IPS-18a (cell line): ENCODE measurements around the gene TNF.

Source experiments
- H3K27ac ChIP-seq: one replicate; pipeline ENCODE4 v1.5.1; 2013; ENCODE audit warnings: low read length
- H3K27me3 ChIP-seq: one replicate; pipeline ENCODE4 v1.6.1; 2013; ENCODE audit warnings: mild to moderate bottlenecking, low read length; ENCODE audit not compliant: control insufficient read depth, insufficient read depth
- H3K36me3 ChIP-seq: one replicate; pipeline ENCODE4 v1.6.1; 2013; ENCODE audit warnings: low read depth, low read length; ENCODE audit not compliant: control insufficient read depth
- H3K4me1 ChIP-seq: one replicate; pipeline ENCODE4 v1.6.1; 2013; ENCODE audit warnings: low read depth, low read length; ENCODE audit not compliant: control insufficient read depth
- H3K4me3 ChIP-seq: one replicate; pipeline ENCODE4 v1.5.1; 2013; ENCODE audit warnings: low read length
- H3K9ac ChIP-seq: one replicate; pipeline ENCODE4 v1.6.1; 2013; ENCODE audit warnings: mild to moderate bottlenecking, low read length, moderate library complexity
- H3K9me3 ChIP-seq: one replicate; pipeline ENCODE4 v1.6.1; 2013; ENCODE audit warnings: low read depth, low read length; ENCODE audit not compliant: control insufficient read depth

The TNF gene

DNA sequence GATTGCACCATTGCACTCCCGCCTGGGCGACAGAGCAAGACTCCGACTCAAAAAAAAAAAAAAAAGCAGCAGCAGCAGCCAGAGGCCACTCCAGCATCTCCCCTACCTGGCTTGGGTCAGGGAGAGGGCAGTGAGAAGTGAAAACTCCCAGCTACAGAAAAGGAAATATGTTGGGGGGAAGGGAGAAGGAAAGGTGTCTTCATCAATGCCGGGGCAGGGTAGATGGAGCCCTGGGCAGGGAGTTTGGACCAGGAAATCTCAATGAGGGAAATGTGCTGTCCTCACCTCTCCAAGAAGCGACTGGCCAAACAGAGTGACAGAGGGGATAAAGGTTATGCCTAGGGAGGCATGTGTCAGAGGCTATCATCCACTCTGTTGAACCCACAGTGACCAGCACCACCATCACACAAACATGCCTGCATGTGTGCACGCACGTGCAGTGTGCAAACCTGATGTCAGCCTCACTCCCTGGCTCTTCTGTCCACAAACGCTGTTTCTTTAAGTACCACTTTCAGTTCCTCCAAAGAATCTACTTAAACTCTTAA is 38.8 kb downstream of the TNF start:
- Histone ChIP-seq H3K4me3 (no peak overlapping the region), H3K27me3 (no peaks in the 10 kb centered on the region), H3K27ac (no peak overlapping the region), H3K9me3 (no peaks in the 10 kb centered on the region), H3K4me1 (peaks cover 11% of the 10 kb centered on the region), H3K36me3 (no peaks in the 10 kb centered on the region), H3K9ac (no peak overlapping the region)

DNA sequence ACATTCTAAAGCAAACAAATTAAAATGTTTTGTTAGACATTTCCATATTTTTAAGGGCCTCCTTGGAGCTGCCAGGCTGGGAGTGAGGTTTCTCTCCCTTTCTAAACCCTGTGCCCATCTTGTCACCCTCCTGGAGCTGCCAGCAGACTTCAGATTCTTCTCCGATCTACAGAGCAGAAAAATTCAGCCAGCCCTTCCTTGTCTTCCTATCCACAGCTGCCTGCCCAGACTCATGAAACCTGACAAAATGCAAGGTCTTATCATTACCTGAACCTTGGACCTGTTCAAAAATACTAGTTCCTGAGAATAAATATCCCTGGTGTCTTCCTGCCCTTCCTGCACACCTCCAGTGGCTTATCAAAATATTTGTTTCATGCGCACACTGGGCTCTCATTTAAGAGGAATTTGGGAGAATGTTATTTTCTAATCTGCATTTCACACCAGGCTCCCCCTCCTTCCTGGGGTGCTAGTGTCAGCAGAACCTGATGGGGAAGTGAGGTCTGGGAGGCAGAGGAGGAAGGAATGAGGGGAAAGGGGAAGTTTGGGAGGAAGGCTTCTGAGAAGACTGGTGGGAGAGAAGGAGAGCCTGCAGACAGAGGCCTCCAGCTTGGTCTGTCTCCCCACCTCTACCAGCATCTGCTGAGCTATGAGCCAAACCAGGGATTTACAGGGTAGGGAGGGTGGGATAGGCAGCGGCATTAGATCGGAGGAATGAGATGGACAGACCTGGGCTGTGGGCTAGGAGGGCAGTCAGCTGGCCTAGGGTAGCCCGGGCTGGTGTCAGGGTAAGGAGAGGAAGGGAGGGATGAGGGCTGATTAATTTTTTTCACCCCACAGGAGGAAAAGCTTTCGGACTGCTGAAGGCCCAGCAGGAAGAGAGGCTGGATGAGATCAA is 39.6 kb downstream of the TNF start, which contains the start of gene AIF1:
Gene AIF1, plus strand, starts transcription at position 551 of the 895 bp plus-strand sequence. Its CDS starts 96 bp downstream, at position 647.
- Histone ChIP-seq H3K27ac (no peak within 1 kb of the TSS), H3K36me3 (no peaks in the 10 kb centered on the region), H3K9ac (no peak within 1 kb of the TSS), H3K4me3 (no peak within 1 kb of the TSS), H3K9me3 (no peaks in the 10 kb centered on the region), H3K27me3 (no peaks in the 10 kb centered on the region), H3K4me1 (peaks cover 11% of the 10 kb centered on the region)

DNA sequence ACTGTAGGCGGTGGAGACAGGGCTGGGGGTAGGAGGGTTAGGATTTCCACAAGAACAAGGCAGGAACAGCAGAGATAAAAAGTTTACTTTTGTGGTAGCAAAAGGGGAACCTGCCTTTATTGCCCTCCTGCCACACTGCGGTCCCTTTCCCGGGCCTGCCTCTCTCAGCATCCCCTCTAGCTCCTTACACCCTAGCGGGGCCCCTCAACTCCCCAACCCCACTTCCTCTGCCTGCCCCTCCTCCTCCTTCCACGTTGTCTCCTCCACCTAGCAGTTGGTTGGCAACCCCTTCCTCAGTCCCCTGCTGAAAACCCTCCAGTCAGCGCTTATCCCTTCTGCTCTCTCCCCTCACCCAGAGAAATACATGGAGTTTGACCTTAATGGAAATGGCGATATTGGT is 40.4 kb downstream of the TNF start:
- H3K9ac ChIP-seq: no peak overlapping the region
- no peak overlapping the region for H3K27ac ChIP-seq
- H3K9me3 ChIP-seq: no peaks in the 10 kb centered on the region
- no peak overlapping the region for H3K4me3 ChIP-seq
- H3K27me3 ChIP-seq: no peaks in the 10 kb centered on the region
- peaks cover 11% of the 10 kb centered on the region for H3K4me1 ChIP-seq
- H3K36me3 ChIP-seq: no peaks in the 10 kb centered on the region

DNA sequence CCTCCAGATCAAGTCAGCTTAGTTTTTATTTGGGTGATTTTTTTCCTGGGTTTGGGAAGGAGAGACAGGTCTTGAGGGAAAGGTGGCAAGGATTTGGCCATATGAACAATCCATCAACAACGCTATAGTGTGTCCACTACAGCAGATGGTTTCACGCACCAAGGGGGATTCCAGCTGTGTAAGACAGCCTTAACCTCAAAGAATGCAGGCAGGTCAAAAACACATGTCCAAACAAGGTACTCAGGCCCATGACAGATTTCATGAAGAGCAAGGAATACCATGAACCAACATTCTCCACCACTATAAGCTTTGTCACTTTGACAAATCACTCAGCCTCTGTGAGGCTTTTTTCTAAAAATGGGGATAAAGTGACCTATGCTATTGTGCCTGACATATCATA is 41.6 kb downstream of the TNF start:
- Histone ChIP-seq H3K27me3 (no peaks in the 10 kb centered on the region), H3K9me3 (no peaks in the 10 kb centered on the region), H3K27ac (no peak overlapping the region), H3K4me3 (no peak overlapping the region), H3K4me1 (peaks cover 15% of the 10 kb centered on the region), H3K36me3 (peaks cover 4% of the 10 kb centered on the region), H3K9ac (no peak overlapping the region)

DNA sequence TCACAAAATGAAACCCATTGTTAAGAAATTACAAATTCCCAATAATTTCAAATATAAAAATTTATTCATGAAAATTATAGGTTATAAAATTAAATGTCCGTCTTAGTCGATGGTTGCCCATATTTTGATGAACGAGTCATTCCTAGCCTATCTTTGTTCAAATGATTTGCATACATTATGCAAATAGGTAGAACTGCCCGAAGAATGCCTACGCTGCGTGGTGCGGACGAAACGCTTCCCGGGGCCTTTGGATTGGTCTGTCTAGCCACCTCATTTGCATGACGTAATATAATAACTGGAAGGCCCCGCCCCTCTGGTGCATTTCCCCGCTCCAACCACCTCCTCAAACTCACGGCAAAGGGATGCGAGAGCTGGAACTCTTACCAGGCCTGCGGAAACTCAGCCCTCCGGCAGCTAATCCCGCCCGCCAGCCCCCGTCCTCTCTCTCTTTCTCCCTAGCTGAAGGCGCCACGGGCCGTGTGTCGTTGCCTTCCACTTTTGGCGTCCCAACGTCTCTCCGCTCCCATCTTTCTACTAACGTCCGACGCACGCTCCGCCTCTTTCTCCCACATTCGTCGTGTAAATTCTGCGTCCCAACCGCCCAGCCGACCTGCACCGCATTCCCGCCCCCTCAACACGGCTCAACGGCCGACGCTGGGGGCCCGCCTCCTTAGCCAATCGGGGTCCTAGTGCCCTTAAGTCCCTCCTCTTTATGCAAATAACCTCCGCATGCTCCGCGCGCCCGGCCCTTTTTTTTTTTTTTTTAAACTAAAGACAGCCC is 44.6 kb downstream of the TNF start:
- Histone ChIP-seq H3K4me1 (peaks cover 16% of the 10 kb centered on the region), H3K27ac (peak overlapping the region; percentile 95), H3K27me3 (no peaks in the 10 kb centered on the region)

DNA sequence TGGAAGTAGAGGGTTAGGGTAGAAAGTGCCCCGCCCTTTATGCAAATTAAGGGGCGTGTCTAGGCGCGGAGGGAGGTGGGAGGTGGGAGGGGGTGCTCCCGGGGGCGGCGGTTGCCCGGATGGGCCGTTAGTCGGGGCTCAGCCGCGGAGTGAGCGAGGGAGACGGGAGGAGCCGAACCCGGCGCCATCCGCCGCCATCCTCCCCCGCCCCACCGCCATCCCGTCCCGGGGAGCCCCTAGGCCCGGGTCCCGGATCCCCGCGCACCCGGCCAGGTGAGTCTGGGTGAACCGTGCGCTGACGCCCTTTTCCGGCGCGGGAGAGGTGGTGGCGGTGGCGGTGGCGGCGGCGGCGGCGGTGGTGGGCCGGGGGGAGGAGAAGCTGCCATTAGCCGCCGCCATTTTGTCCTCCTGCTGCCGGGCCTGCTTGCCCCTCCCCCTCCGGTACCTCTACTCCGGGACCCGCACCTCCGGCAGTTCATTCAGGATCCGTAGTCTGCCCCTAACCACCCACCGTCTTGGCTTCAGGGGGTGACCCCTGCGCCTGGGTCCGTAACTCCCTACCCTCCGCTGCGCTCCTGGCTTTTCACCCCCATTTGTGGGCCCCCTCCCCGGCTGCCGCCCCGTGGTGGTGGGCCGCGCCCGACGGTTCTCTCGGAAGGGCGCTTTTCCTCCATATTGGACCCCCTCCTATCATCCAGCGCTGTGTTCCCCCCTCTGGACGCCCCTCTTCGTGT is 45.4 kb downstream of the TNF start, which contains the start of gene PRRC2A:
Gene PRRC2A, plus strand, starts transcription at position 130 of the 734 bp plus-strand sequence. CDS start 2,075 bp downstream, outside the sequence.
- Histone ChIP-seq H3K9ac (peak within 1 kb of the TSS; percentile 99), H3K27me3 (no peaks in the 10 kb centered on the region), H3K9me3 (no peaks in the 10 kb centered on the region), H3K36me3 (peaks cover 41% of the 10 kb centered on the region), H3K4me3 (peak within 1 kb of the TSS; percentile 99), H3K27ac (peak within 1 kb of the TSS; percentile 95), H3K4me1 (peaks cover 10% of the 10 kb centered on the region)

More for the DNA sequence above, 44.6 kb downstream of the TNF start:
- Histone ChIP-seq H3K9me3 (no peaks in the 10 kb centered on the region), H3K9ac (peak overlapping the region; percentile 91), H3K36me3 (peaks cover 33% of the 10 kb centered on the region), H3K4me3 (peak overlapping the region; percentile 80)

DNA sequence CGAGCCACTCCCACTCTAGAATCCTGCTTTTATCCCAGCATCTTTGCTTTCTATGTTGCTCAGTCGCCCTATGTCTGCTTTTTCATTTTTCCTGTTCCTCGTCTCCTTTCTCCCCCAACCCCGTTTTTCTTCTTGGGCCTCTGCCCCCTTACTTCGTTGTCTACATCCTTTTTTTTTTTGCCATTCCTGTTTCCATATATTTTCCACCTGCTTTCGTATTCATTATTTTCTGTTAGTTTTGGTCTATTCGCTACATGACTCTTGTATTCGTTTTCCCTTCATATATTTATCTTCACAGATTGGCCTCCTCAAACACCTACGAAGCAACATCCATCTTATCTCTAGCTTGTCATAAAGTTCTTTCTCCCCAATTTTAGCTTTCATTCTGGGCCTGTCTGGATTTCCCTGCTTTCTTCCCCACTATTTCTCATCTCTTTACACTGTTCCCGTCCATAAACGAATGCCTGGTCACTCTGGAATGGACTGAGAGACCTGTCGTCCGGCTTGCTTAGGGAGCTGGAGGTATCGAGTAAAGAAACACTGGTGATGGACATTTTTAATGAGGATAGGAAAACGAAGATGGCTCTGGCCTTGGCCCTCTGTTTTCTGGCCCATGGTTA is 46.1 kb downstream of the TNF start:
- Histone ChIP-seq H3K27me3 (no peaks in the 10 kb centered on the region), H3K4me1 (peaks cover 7% of the 10 kb centered on the region), H3K27ac (peak overlapping the region; percentile 93), H3K9ac (peak overlapping the region; percentile 99), H3K36me3 (peaks cover 48% of the 10 kb centered on the region), H3K9me3 (no peaks in the 10 kb centered on the region), H3K4me3 (peak overlapping the region; percentile 99)

DNA sequence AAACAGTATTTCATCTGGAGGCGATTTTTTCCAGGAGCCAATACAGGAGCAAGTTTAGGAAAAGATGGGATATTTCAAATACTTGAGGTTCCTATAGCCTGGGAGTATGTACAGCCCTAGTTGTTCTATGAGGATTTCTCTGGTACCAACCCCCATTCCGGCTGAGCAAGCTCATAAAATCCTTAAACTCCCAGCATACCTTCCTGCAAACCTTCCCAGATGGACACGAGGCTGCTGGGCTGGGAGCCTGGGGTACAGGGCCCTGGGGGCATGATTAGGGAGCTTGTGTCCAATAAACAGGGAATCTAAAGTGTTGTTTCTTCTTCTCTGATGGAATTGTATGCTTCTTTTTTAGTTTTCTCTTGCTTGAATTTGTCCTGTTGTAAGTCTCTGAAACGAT is 46.6 kb downstream of the TNF start:
- peak overlapping the region; percentile 99 for H3K4me3 ChIP-seq
- H3K4me1 ChIP-seq: peaks cover 7% of the 10 kb centered on the region
- H3K36me3 ChIP-seq: peaks cover 53% of the 10 kb centered on the region
- no peaks in the 10 kb centered on the region for H3K9me3 ChIP-seq
- peak overlapping the region; percentile 99 for H3K9ac ChIP-seq
- peak overlapping the region; percentile 0 for H3K27ac ChIP-seq
- no peaks in the 10 kb centered on the region for H3K27me3 ChIP-seq

DNA sequence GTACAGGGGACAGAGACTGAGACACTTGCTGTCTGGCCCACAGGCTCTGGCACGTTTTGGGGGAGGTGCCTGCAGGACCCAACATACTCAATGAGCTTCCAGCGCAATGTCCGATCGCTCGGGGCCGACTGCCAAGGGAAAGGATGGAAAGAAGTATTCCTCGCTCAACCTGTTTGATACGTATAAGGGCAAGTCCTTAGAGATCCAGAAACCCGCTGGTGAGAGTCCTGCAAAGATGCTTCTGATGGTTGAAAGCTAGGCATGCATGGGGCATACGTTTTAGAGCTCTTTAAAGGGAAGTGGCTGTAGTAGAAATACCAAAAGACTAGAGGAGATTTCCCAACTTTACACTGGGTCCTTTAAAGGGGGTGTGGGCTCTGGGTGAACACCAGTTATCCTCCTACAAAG is 47.3 kb downstream of the TNF start:
- peaks cover 60% of the 10 kb centered on the region for H3K36me3 ChIP-seq
- H3K4me3 ChIP-seq: peak overlapping the region; percentile 99
- H3K9me3 ChIP-seq: no peaks in the 10 kb centered on the region
- H3K4me1 ChIP-seq: peaks cover 7% of the 10 kb centered on the region
- peak overlapping the region; percentile 99 for H3K9ac ChIP-seq
- H3K27ac ChIP-seq: no peak overlapping the region
- no peaks in the 10 kb centered on the region for H3K27me3 ChIP-seq

DNA sequence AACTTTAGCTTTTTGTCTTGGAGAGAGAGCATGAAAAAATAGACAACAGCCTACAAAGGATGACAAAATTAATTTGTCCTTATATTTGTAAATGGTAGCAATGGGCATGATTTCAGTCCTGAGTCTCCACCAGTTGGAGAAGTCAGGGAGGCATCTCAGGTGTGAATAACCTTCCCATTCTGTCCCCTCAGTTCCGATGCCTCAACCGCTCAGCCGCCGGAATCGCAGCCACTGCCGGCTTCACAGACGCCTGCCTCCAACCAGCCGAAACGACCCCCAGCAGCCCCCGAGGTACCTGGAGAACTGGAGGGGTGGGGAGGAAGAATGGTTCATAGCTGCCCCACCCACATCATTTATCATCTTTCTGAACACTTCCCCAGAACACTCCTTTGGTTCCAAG is 48.7 kb downstream of the TNF start:
- Histone ChIP-seq H3K4me3 (no peak overlapping the region), H3K9ac (no peak overlapping the region), H3K36me3 (peaks cover 74% of the 10 kb centered on the region), H3K4me1 (peaks cover 7% of the 10 kb centered on the region), H3K27ac (no peak overlapping the region), H3K27me3 (no peaks in the 10 kb centered on the region), H3K9me3 (no peaks in the 10 kb centered on the region)
